OCI-M1 (cell line): ENCODE measurements around the gene DAGLB.
A peak's percentile ranks its signal among the peaks of the same experiment; 100 is the strongest.
"Not testable (repeated sequence)": the region's sequence is repeated elsewhere in the genome, so short reads cannot be mapped to it uniquely, and the experiment has no call there.

Source experiments
- DNase-seq: peaks from one replicate; lab custom pipeline; 2025; lab: John Stamatoyannopoulos, UW

DAGLB gene

GRCh38 chr7:6447581-6448199 lies at the start of gene DAGLB:
Gene DAGLB (minus strand): TSS chr7:6447954. CDS start chr7:6447842, 112 bp downstream.
- peak; percentile 95 for DNase-seq

- DNase-seq = no peak
Observed at GRCh38 chr7:6497637-6497905, 49.8 kb upstream of the DAGLB start.

- DNase-seq = no peak
Observed at GRCh38 chr7:6496842-6497636, 49.3 kb upstream of the DAGLB start.

GRCh38 chr7:6495597-6496262 lies 48.0 kb upstream of the DAGLB start:
- DNase-seq = no peak

- no peak for DNase-seq
Observed at GRCh38 chr7:6494365-6494764, 46.6 kb upstream of the DAGLB start.

- DNase-seq = no peak
Observed at GRCh38 chr7:6491194-6491593, 43.4 kb upstream of the DAGLB start.

GRCh38 chr7:6489612-6490011 lies 41.9 kb upstream of the DAGLB start:
- DNase-seq = peak; percentile 11

GRCh38 chr7:6487184-6487545 lies 39.4 kb upstream of the DAGLB start:
- no peak for DNase-seq

- no peak for DNase-seq
Observed at GRCh38 chr7:6486438-6487183, 38.9 kb upstream of the DAGLB start.

GRCh38 chr7:6482743-6483119 lies 35.0 kb upstream of the DAGLB start:
- DNase-seq = no peak

GRCh38 chr7:6482307-6482706 lies 34.6 kb upstream of the DAGLB start:
- no peak for DNase-seq

- DNase-seq = no peak
Observed at GRCh38 chr7:6481445-6481844, 33.7 kb upstream of the DAGLB start.

- no peak for DNase-seq
Observed at GRCh38 chr7:6480323-6480660, 32.5 kb upstream of the DAGLB start.

GRCh38 chr7:6479067-6479466 lies 31.3 kb upstream of the DAGLB start:
- no peak for DNase-seq

- no peak for DNase-seq
Observed at GRCh38 chr7:6478186-6478585, 30.4 kb upstream of the DAGLB start.

- no peak for DNase-seq
Observed at GRCh38 chr7:6477318-6477660, 29.5 kb upstream of the DAGLB start.

- no peak for DNase-seq
Observed at GRCh38 chr7:6476596-6477317, 29.0 kb upstream of the DAGLB start.

GRCh38 chr7:6475433-6476186 lies 27.9 kb upstream of the DAGLB start:
- DNase-seq = no peak

- DNase-seq = no peak
Observed at GRCh38 chr7:6465862-6466261, 18.1 kb upstream of the DAGLB start.

GRCh38 chr7:6463609-6464008 lies 15.9 kb upstream of the DAGLB start:
- not testable (repeated sequence) for DNase-seq

GRCh38 chr7:6461946-6462550 lies 14.3 kb upstream of the DAGLB start:
- DNase-seq = no peak
